Jurkat, Clone E6-1 (cell line): Measurements from ENCODE around the gene TMEM132A.
"Not testable (repeated sequence)": the region's sequence is repeated elsewhere in the genome, so short reads cannot be mapped to it uniquely, and the experiment has no call there.

Source experiments
- DNase-seq: peaks from one replicate; pipeline ENCODE4 v3.0.0-alpha.2; 2011; ENCODE audit warnings: low read depth, low spot score
- H3K4me3 ChIP-seq: 2 replicates; pipeline ENCODE4 v1.5.1; 2011; ENCODE audit warnings: mild to moderate bottlenecking, low read length, control low read depth, moderate library complexity

TMEM132A gene

DNA sequence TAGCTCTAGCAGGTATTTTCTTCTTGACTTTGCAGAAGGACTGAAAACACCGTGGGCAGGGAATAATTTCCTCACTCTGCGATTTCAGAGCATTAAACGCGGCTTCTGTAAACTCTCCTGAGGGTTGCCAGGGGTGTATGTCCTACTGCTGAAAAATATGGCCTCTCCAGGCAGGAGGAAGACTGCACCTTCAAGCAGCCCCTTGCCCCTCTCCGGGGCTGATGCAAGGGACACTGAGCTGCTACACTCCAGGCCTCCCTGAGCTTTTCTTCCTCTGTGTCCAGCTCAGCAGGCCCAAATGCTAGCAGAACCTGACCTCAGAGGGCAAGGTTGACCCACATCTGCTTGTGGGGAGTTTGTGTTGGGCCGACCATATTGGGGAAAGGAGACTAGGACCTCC, 49.4 kb downstream of the TMEM132A start:
- DNase-seq: no peak
- no peak overlapping the region for H3K4me3 ChIP-seq

GRCh38 chr11:60974316-60974715, 50.1 kb downstream of the TMEM132A start:
- not testable (repeated sequence) for H3K4me3 ChIP-seq, DNase-seq

DNA sequence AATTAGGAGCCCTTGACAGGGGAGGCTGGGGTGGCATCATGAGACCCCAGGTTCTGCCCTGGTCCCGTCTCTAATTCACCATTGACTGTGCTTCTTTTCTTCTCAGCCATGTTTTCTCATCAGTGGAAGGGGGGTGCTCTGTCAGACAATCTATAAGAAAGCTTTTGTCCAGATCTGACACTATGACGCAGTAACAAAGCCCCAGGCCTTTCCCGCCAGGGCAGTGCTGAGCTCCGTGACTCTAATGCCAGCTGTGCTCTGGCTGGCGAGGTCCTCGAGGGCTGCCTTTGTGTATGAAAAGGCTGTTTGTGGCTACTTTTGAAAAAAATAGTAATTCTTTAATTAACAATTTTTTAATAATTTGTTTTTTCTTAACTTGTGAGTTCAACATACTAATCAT, 50.5 kb downstream of the TMEM132A start:
- H3K4me3 ChIP-seq: no peak overlapping the region
- no peak for DNase-seq

DNA sequence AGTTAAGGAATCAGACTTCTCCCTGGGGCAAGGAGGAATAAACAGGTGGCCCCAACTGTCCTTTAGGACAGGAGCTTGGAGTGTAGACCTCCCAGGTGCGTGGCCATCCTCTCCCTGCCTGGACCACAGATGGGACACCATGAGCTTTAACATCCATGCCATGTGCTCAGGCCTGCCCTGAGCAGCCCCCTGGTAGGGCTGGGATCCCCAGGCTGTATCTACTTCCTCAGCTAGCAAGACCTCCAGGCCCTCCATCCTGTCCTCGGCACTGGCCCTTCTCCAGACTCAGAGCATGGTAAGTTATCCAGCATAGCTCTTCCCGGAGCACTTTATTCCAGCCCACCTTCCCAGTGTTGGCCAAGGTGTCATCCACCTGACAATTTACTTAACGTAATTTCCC, 53.0 kb downstream of the TMEM132A start:
- H3K4me3 ChIP-seq: no peak overlapping the region
- DNase-seq: no peak

DNA sequence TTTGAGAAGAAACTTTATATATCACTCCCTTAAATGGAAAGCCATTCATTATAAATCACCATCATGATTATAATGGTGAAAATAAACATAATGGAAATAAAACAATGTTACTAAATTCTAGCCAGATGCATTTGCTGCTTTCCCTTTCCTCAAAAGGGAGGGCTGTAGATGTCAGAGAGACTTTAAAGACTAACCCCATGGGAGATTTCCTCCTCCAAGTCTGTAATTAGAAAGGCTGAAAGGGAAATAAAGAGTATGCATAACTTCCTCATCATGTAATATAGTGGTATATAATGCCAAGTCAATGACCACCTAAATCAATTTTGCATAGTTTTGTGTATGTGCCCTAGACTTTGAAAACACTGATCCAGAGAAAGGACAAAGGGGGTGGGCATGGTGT, 53.6 kb downstream of the TMEM132A start:
- no peak overlapping the region for H3K4me3 ChIP-seq
- no peak for DNase-seq

- H3K4me3 ChIP-seq: no peak overlapping the region; the same call in 1 of the 2 replicates
- peak; percentile 72 for DNase-seq
These were observed 54.5 kb downstream of the TMEM132A start for GRCh38 chr11:60978546-60979380.

DNA sequence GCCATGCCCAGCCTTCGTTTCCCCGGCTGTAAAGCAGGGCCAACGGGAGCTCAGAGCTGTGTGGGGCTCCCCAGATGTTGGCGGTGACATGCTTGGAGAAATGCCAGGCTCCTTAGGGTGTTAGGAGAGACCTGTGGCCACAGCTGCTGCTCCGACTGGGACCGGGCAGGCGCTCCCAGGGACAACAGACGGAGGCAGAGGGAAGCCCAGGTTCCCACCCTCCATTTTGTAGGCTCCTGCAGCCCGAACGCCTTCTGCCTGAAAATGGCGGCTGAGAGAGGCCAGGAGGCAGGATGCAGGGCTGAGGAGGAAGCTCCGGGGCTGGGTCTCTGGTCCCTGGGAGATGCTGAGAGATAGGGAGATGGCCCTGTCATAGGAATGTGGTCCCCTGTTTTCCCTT, 57.3 kb downstream of the TMEM132A start:
- H3K4me3 ChIP-seq: no peak overlapping the region
- DNase-seq: no peak

DNA sequence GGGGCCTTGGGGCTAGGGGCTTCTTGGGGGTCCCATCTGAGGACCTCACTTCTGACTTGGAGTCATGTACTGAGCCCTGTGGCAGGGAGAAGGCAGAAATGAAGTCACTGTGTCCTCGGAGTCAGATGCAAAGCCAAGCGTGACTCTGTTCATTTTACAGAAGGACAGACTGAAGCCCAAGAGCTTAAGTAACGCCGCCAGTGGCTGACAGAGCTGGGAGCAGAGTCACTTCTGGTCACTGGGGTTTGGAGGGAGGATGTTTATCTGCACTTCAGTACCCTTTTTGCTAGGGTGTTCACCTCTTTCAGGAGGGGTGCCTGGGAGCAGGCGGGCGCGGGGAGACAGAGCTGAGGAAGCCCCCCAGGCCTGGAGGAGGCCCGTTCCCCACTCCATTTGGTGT, 57.9 kb downstream of the TMEM132A start:
- no peak overlapping the region for H3K4me3 ChIP-seq
- DNase-seq: no peak

GRCh38 chr11:60984149-60984548, 59.9 kb downstream of the TMEM132A start:
- no peak overlapping the region for H3K4me3 ChIP-seq
- DNase-seq: no peak

GRCh38 chr11:60984636-60985035, 60.4 kb downstream of the TMEM132A start:
- DNase-seq: no peak
- no peak overlapping the region for H3K4me3 ChIP-seq

DNA sequence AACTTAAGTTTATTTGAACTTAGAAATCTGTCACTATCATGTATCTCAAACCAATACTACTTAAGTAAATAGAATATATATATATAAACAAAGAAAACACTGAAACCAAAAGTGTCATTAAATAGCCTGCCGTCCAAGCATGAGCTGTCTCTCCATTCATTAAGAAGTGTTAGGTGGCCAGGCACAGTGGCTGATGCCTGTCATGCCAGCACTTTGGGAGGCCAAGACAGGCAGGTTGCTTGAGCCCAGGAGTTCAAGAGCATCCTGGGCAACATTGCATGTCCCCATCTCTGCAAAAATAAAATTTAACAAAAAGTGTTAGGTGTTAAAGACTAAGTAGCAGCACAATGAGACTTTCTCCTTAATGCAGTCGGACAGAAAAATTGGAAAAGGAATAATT, 61.2 kb downstream of the TMEM132A start:
- DNase-seq: no peak
- no peak overlapping the region for H3K4me3 ChIP-seq

- peak; percentile 87 for DNase-seq
- H3K4me3 ChIP-seq: no peak overlapping the region
These were observed 62.0 kb downstream of the TMEM132A start for GRCh38 chr11:60985991-60986915.
